ENCODE measurements around the gene ICOSLG. TPM values are rescaled to one million over a fixed set of nuclear protein-coding genes. Genes with fewer than 3 reads are reported as not detected.

The ICOSLG gene
- total RNA-seq, 4 donors from 2014 or later: 0.51 to 5.1 (median 1.4) TPM

DNA sequence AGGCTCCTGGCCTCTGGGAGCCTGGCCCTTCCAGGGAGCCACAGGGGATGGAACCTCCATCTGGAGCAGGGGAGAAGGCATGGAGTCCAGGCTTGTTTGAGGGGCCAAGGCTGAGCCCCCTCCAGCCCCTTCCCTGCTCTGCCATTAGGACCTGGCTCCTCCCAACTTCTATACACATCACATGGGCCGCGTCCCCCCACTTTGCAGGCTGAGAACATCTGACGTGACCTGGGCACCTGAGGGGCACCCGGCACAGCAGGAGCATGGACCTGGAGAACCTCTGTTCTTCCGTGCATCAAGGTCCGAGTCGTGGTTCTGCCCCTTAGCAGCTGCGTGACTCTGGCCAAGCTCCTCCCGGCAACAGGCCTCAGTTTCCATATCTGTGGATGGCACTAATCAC lies 41.1 kb upstream of the ICOSLG start:
- intact Hi-C loops (cut with DNase I; ENCODE audit: low total_unique reads): no loop called here
- TF ChIP-seq POLR2A (IDR thresholded peaks at IDR 0.05): no peak
- TF ChIP-seq, protein P1, sequence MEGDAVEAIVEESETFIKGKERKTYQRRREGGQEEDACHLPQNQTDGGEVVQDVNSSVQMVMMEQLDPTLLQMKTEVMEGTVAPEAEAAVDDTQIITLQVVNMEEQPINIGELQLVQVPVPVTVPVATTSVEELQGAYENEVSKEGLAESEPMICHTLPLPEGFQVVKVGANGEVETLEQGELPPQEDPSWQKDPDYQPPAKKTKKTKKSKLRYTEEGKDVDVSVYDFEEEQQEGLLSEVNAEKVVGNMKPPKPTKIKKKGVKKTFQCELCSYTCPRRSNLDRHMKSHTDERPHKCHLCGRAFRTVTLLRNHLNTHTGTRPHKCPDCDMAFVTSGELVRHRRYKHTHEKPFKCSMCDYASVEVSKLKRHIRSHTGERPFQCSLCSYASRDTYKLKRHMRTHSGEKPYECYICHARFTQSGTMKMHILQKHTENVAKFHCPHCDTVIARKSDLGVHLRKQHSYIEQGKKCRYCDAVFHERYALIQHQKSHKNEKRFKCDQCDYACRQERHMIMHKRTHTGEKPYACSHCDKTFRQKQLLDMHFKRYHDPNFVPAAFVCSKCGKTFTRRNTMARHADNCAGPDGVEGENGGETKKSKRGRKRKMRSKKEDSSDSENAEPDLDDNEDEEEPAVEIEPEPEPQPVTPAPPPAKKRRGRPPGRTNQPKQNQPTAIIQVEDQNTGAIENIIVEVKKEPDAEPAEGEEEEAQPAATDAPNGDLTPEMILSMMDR (IDR thresholded peaks at IDR 0.05): no peak
- no peak for DNase-seq
- H3K27me3 ChIP-seq: no peaks in the 10 kb centered on the region
- H3K4me3 ChIP-seq: no peak overlapping the region
- no peak overlapping the region for H3K27ac ChIP-seq
- no peaks in the 10 kb centered on the region for H3K36me3 ChIP-seq
- H3K4me1 ChIP-seq: no peaks in the 10 kb centered on the region
- H3K9me3 ChIP-seq: no peaks in the 10 kb centered on the region

DNA sequence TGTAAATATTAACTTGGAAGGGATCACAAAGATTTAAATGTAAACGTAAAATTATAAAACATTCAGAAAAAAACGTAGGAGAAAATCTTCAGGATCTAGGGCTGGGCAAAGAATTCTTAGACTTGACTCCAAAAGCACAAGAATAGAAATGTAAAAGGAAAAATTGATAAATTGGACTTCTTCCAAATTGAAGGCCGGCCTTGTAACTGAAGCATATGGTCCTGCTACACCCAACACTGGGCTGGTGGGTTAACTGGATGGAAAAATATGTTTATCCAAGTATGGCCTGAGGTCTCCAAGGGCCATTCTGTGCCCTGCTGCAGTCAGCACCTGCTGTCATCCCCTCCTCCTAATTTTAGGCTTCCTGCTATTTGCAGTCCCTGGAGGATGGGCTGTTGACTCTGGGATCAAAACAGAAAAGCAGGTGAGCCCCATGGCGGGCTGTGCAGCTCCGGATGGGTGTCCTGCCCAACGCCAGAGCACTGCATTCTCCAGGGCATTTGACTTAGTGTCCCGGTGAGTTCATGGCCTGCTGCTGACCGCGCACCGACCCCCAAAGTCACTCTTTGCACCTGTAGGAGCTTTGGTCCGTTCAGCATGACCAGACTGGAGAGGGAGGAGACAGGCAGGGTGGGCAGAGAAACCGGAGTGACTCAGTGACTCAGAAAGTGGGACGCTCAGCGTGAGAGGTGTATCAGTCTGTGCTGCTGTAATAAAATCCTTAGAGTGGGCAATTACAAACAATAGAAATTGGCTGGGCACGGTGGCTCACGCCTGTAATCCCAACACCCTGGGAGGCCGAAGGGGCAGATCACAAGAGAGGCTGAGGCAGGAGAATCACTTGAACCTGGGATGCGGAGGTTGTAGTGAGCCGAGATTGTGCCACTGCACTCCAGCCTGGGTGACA lies 38.9 kb upstream of the ICOSLG start:
- Histone ChIP-seq H3K27ac (no peak overlapping the region), H3K4me3 (no peak overlapping the region), H3K4me1 (no peaks in the 10 kb centered on the region), H3K36me3 (no peaks in the 10 kb centered on the region), H3K9me3 (no peaks in the 10 kb centered on the region), H3K27me3 (no peaks in the 10 kb centered on the region)
- intact Hi-C loops (cut with DNase I; ENCODE audit: low total_unique reads): no loop called here
- no peak for TF ChIP-seq POLR2A (IDR thresholded peaks at IDR 0.05)
- TF ChIP-seq, protein P1 (IDR thresholded peaks at IDR 0.05): no peak
- no peak for DNase-seq

DNA sequence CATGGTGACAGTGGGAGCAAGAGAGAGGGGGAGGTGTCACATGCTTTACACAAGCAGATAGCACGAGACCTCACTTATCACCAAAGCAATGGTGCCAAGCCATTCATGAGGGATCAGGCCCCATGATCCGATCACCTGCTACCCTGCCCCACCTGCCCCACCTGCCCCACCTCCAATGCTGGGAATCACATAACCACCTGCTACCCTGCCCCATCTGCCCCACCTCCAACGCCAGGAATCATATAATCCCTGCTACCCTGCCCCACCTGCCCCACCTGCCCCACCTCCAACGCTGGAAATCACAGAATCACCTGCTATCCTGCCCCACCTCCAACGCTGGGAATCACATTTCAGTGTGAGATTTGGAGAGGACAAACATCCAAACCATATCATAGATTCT lies 34.3 kb upstream of the ICOSLG start:
- H3K27ac ChIP-seq: no peak overlapping the region
- H3K4me3 ChIP-seq: no peak overlapping the region
- no peaks in the 10 kb centered on the region for H3K9me3 ChIP-seq
- intact Hi-C loops (cut with DNase I; ENCODE audit: low total_unique reads): no loop called here
- TF ChIP-seq, protein P1 (IDR thresholded peaks at IDR 0.05): no peak
- TF ChIP-seq POLR2A (IDR thresholded peaks at IDR 0.05): no peak
- H3K27me3 ChIP-seq: no peaks in the 10 kb centered on the region
- no peak for DNase-seq
- H3K36me3 ChIP-seq: no peaks in the 10 kb centered on the region
- H3K4me1 ChIP-seq: no peaks in the 10 kb centered on the region

DNA sequence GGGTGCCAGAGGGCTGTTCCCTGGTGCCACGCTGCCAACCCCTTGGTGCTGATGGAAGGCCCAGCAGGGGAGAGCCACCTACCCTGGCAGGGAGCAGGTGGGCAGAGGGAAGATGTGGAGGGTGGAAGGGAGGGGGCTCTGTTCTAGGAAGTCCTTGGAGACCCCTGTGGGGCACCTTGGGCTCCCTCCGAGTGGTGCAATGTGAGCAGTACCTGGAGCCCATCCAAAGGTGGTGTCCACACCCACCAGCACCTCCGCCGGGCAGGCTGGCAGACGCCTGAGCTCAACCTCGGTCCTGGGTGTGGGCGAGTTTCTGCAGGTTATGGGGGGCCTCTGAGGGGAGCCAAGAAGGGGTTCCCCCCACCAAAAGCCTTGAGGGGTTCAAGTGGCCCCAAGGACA lies 32.3 kb upstream of the ICOSLG start:
- no peaks in the 10 kb centered on the region for H3K9me3 ChIP-seq
- H3K36me3 ChIP-seq: no peaks in the 10 kb centered on the region
- no peaks in the 10 kb centered on the region for H3K4me1 ChIP-seq
- no peaks in the 10 kb centered on the region for H3K27me3 ChIP-seq
- no peak overlapping the region for H3K27ac ChIP-seq
- TF ChIP-seq, protein P1 (IDR thresholded peaks at IDR 0.05): no peak
- TF ChIP-seq POLR2A (IDR thresholded peaks at IDR 0.05): no peak
- intact Hi-C loops (cut with DNase I; ENCODE audit: low total_unique reads): no loop called here
- no peak for DNase-seq
- no peak overlapping the region for H3K4me3 ChIP-seq

DNA sequence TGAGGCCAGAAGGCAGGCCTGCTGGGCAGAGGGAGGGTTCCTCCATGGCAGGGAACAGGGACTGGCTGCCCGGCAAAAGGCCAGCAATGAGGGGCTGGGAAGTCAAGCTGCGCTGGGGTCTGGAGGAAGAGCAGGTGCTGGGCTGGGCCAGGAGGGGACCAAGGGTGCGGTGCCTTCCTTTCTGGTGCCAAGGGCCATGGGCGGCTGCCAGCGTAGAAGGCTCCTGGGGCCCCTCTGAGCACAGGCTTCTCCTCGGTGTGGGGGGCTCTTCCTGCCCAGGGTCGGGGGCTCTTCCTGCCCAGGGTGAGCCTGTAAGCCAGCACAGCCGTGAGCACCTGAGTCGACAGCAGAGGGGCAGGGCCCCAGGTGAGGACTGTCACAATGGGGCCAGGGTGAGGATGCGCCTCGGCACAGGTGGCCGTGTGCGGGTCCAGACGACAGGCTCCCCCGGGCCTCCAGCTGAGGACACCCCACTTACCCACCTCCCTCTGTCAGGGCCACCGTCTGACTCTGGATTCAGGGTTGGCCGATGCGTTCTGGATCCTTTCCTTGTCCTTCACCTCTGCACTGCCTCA lies 31.6 kb upstream of the ICOSLG start:
- Histone ChIP-seq H3K36me3 (no peaks in the 10 kb centered on the region), H3K4me3 (no peak overlapping the region), H3K27ac (no peak overlapping the region), H3K4me1 (no peaks in the 10 kb centered on the region), H3K9me3 (no peaks in the 10 kb centered on the region), H3K27me3 (no peaks in the 10 kb centered on the region)
- DNase-seq: no peak
- intact Hi-C loops (cut with DNase I; ENCODE audit: low total_unique reads): no loop called here
- no peak for TF ChIP-seq POLR2A (IDR thresholded peaks at IDR 0.05)
- TF ChIP-seq, protein P1 (IDR thresholded peaks at IDR 0.05): no peak

All from uterus (tissue), 4 donors.